GM23248 (cell line): Measurements from ENCODE around the gene RUNDC3A. TPM values are rescaled to one million over a fixed set of nuclear protein-coding genes. Genes with fewer than 3 reads are reported as not detected.

Experiments used
- DNase-seq: peaks from one replicate; pipeline ENCODE4 v3.0.0-alpha.2; 2015
- H2AFZ ChIP-seq: fragments of 200-600 bp; sonication (generic); 2 replicates; pipeline ENCODE4 v1.6.1; 2016; ENCODE audit warnings: antibody characterized with exemption
- H3F3A ChIP-seq: fragments of 200-600 bp; sonication (generic); 2 replicates; pipeline ENCODE4 v1.6.1; 2016; ENCODE audit warnings: mild to moderate bottlenecking, antibody characterized with exemption, mixed run types; ENCODE audit not compliant: insufficient read depth
- H3K27ac ChIP-seq: fragments of 200-600 bp; sonication (generic); 2 replicates; pipeline ENCODE4 v1.5.1; 2016; ENCODE audit warnings: mild to moderate bottlenecking
- H3K27me3 ChIP-seq: fragments of 200-600 bp; sonication (generic); replicated peaks from 2 replicates; pipeline ENCODE4 v1.6.1; 2016; ENCODE audit warnings: mild to moderate bottlenecking; ENCODE audit not compliant: insufficient read depth
- H3K36me3 ChIP-seq: fragments of 200-600 bp; sonication (generic); 2 replicates; pipeline ENCODE4 v1.6.1; 2016; ENCODE audit warnings: low read depth, mild to moderate bottlenecking
- H3K4me1 ChIP-seq: fragments of 200-600 bp; sonication (generic); 2 replicates; pipeline ENCODE4 v1.6.1; 2016; ENCODE audit warnings: mild to moderate bottlenecking; ENCODE audit not compliant: insufficient read depth
- H3K4me2 ChIP-seq: fragments of 200-600 bp; sonication (generic); one replicate; pipeline ENCODE4 v1.6.1; 2016; ENCODE audit warnings: mild to moderate bottlenecking; ENCODE audit not compliant: unreplicated experiment
- H3K4me3 ChIP-seq: fragments of 200-600 bp; sonication (generic); 2 replicates; pipeline ENCODE4 v1.5.1; 2016; ENCODE audit warnings: mild to moderate bottlenecking
- H3K79me2 ChIP-seq: fragments of 200-600 bp; sonication (generic); 2 replicates; pipeline ENCODE4 v1.6.1; 2016; ENCODE audit warnings: mild to moderate bottlenecking; ENCODE audit not compliant: insufficient read depth
- H3K9ac ChIP-seq: fragments of 200-600 bp; sonication (generic); 2 replicates; pipeline ENCODE4 v1.6.1; 2016; ENCODE audit warnings: mild to moderate bottlenecking
- H3K9me2 ChIP-seq: fragments of 200-600 bp; sonication (generic); 2 replicates; pipeline ENCODE4 v1.6.1; 2016; ENCODE audit warnings: mixed run types, mild to moderate bottlenecking, moderate library complexity; ENCODE audit not compliant: insufficient read depth
- H3K9me3 ChIP-seq: fragments of 200-600 bp; sonication (generic); one replicate; pipeline ENCODE4 v1.6.1; 2017; ENCODE audit warnings: low read depth
- H4K20me1 ChIP-seq: fragments of 200-600 bp; sonication (generic); 2 replicates; pipeline ENCODE4 v1.6.0; 2016; ENCODE audit not compliant: insufficient read depth
- EZH2 ChIP-seq: fragments of 200-600 bp; sonication (generic); IDR thresholded peaks from 2 replicates; pipeline ENCODE4 v1.6.1; 2018; ENCODE audit warnings: antibody characterized with exemption, mild to moderate bottlenecking; ENCODE audit not compliant: insufficient read depth, poor library complexity, severe bottlenecking
- EZH2phosphoT487 ChIP-seq: fragments of 200-600 bp; sonication (generic); IDR thresholded peaks from 2 replicates; pipeline ENCODE4 v1.6.1; 2018; ENCODE audit warnings: antibody characterized with exemption, moderate library complexity, mild to moderate bottlenecking, low read depth; ENCODE audit not compliant: insufficient read depth
- WGBS, 2 experiments: methylation state at CpG; one replicate each; pipeline ENCODE4 v1.1.6; 2015 to 2017; ENCODE audit warnings: low lambda C conversion rate in 2 of 2, low coverage in 1 of 2; ENCODE audit errors: missing lambda C conversion rate in 2 of 2; 5-methylcytosine and 5-hydroxymethylcytosine counted together
- in situ Hi-C: fragments of 300-500 bp; cut with MboI; formaldehyde crosslinking; loops from 2 replicates; pipeline ENCODE4 v1.15.0; 2020
- polyA plus RNA-seq: library from polyadenylated mRNA; unstranded; fragments of >200 nt; fragmentation: Nextera tagmentation; extraction: Ambion mirVana; gene quantifications from 2 replicates; pipeline ENCODE4 v1.2.1, GENCODE V29; 2016
- total RNA-seq: library from RNA; depleted of rRNA; stranded (reverse); fragments of >200 nt; shearing (Covaris generic); gene quantifications from 2 replicates; pipeline ENCODE4 v1.2.3, GENCODE V29; 2014

RUNDC3A gene
- total and polyA plus RNA-seq, 2 experiments from 2014 or later, result 0.11 to 0.24 TPM

- TF ChIP-seq EZH2 (no peak), EZH2phosphoT487 (no peak)
- no peak overlapping the region for H2AFZ ChIP-seq
- H3K9me3 ChIP-seq, result no peaks in the 10 kb centered on the region
- no peak for DNase-seq
- no peaks in the 10 kb centered on the region for H3F3A ChIP-seq
- H3K4me3 ChIP-seq, result no peak overlapping the region
- H3K9ac ChIP-seq, result no peak overlapping the region
- H3K27me3 ChIP-seq, result no peaks in the 10 kb centered on the region
- no peaks in the 10 kb centered on the region for H3K4me1 ChIP-seq
- H4K20me1 ChIP-seq, result no peaks in the 10 kb centered on the region
- H3K27ac ChIP-seq, result no peak overlapping the region
- H3K79me2 ChIP-seq, result no peaks in the 10 kb centered on the region
- in situ Hi-C loops, result no loop called here
- no peaks in the 10 kb centered on the region for H3K36me3 ChIP-seq
- H3K9me2 ChIP-seq, result no peaks in the 10 kb centered on the region
- no peak overlapping the region for H3K4me2 ChIP-seq
- WGBS, 2 experiments, result 67 to 75% methylated on average over 7 of the region's 7 CpGs
These were observed 45.0 kb upstream of the RUNDC3A start for GRCh38 chr17:44263345-44263902.

DNA sequence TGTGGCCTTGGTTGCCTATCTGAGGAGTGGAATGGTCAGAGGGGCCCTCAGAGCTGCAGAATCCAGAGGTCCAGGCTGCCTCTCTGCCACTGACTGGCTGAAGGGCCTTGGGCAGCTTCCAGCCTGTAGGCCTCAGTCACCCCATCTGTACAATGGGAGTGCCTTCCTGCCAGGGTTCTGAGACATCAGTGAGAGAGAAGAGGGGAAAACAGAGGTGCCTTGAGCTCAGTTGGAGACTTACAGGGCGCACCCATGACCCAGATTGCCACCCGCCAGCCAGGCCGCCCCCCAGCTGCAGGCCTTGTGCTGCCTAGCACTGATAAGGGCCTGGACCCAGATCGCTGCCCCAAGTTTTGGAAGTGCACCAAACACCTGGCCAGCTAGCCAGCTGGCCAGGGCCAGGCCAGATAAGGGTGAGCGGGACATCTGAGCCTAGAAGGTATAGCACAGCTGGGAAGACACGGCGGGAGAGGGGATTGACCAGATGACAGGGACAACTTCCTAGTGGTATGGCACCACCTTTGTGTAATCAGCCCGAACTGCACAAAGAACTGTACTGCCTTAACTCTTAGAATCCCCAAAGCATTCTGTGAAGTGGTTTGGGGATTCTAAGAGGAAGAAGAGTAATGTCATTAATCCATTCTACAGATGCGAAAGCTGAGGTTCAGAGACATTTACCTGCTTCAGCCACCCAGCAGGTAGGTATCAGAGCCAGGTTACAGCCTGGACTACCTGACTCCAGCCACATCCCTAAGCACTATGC is 41.8 kb upstream of the RUNDC3A start:
- H3K9ac ChIP-seq, result no peak overlapping the region
- TF ChIP-seq EZH2, result no peak
- TF ChIP-seq EZH2phosphoT487, result no peak
- no peaks in the 10 kb centered on the region for H3K27me3 ChIP-seq
- DNase-seq, result peak; percentile 12
- no peak overlapping the region for H3K27ac ChIP-seq
- H3K36me3 ChIP-seq, result no peaks in the 10 kb centered on the region
- H3K79me2 ChIP-seq, result no peaks in the 10 kb centered on the region
- H3K9me2 ChIP-seq, result no peaks in the 10 kb centered on the region
- H4K20me1 ChIP-seq, result no peaks in the 10 kb centered on the region
- no peak overlapping the region for H2AFZ ChIP-seq
- no peak overlapping the region for H3K4me3 ChIP-seq
- H3K4me2 ChIP-seq, result no peak overlapping the region
- no peaks in the 10 kb centered on the region for H3K9me3 ChIP-seq
- no peaks in the 10 kb centered on the region for H3F3A ChIP-seq
- in situ Hi-C loops, result no loop called here
- WGBS, 2 experiments, result 75% methylated on average over 9 of the region's 9 CpGs
- H3K4me1 ChIP-seq, result no peaks in the 10 kb centered on the region

DNA sequence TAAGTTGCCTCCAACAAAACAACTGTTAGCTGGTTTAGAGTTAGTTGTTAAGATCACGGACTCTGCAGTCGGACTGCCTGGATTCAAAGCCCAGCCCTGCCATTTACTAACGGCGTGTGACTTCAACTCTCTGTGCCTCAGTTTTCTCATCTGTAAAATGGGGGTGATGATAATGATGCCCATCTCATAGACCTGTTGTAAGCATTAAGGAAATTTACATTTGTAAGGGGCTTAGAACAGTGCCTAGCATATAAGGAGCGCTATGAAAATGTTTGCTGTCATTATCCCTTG is 41.3 kb upstream of the RUNDC3A start:
- H3K36me3 ChIP-seq, result no peaks in the 10 kb centered on the region
- H3K4me2 ChIP-seq, result no peak overlapping the region
- no peaks in the 10 kb centered on the region for H3K79me2 ChIP-seq
- no peaks in the 10 kb centered on the region for H3K4me1 ChIP-seq
- H3K4me3 ChIP-seq, result no peak overlapping the region
- no peak for DNase-seq
- no peak for TF ChIP-seq EZH2phosphoT487
- TF ChIP-seq EZH2, result no peak
- 71 to 77% methylated on average over 5 of the region's 5 CpGs for WGBS, 2 experiments
- no peaks in the 10 kb centered on the region for H4K20me1 ChIP-seq
- no peak overlapping the region for H3K27ac ChIP-seq
- H3K27me3 ChIP-seq, result no peaks in the 10 kb centered on the region
- no peak overlapping the region for H3K9ac ChIP-seq
- no peak overlapping the region for H2AFZ ChIP-seq
- H3F3A ChIP-seq, result no peaks in the 10 kb centered on the region
- no peaks in the 10 kb centered on the region for H3K9me3 ChIP-seq
- in situ Hi-C loops, result no loop called here
- H3K9me2 ChIP-seq, result no peaks in the 10 kb centered on the region

DNA sequence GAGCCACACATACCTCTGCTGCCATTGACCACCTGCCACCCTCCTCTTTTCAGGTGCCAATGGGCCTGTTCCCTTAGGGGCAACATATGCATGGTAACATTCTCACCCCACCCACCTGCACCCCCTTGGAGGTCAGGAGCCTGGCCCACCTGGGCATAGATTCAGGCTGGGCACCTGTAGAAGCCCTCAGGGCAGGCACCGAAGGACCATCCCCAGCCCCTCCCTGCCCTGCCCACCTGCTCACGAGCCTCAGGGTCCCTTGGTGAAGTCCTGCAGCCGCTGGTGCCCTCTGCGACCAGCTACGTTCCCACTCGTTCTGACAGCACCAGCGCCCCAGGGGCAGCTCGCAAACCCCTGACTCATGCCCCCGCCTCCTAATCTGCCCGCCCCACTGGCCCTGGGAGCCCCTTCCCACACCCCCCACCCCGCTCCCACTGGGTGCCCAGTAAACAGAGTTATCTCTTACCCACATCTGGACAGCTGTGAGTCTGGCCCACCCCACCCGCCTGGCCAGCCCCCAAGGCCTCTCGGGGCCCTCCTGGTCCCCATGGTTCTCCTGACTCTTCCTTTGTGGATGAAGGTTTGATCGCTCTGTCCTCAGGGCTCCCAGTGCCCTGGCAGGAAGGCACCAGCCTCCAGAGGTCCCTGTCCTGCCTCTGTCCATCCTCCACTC is 40.4 kb upstream of the RUNDC3A start, which contains the start of gene SLC4A1:
Gene SLC4A1 (minus strand): TSS at position 318 of the 673 bp plus-strand sequence. CDS start 5,269 bp downstream, outside the sequence.
- H3K9me3 ChIP-seq, result no peaks in the 10 kb centered on the region
- H3K4me3 ChIP-seq, result no peak within 1 kb of the TSS
- no peaks in the 10 kb centered on the region for H3K27me3 ChIP-seq
- 63 to 75% methylated on average over 5 to 14 of the region's 14 CpGs for WGBS, 2 experiments
- no peak within 1 kb of the TSS for H2AFZ ChIP-seq
- no peaks in the 10 kb centered on the region for H3K4me1 ChIP-seq
- no peaks in the 10 kb centered on the region for H3K9me2 ChIP-seq
- H3K4me2 ChIP-seq, result no peak within 1 kb of the TSS
- no peaks in the 10 kb centered on the region for H3K36me3 ChIP-seq
- no peaks in the 10 kb centered on the region for H3K79me2 ChIP-seq
- no peak for DNase-seq
- TF ChIP-seq EZH2phosphoT487, result no peak
- no peak for TF ChIP-seq EZH2
- no peak within 1 kb of the TSS for H3K9ac ChIP-seq
- no peaks in the 10 kb centered on the region for H3F3A ChIP-seq
- H4K20me1 ChIP-seq, result no peaks in the 10 kb centered on the region
- in situ Hi-C loops, result no loop called here
- no peak within 1 kb of the TSS for H3K27ac ChIP-seq
